Measurements from ENCODE around the gene SGIP1.

GRCh38 chr1:66767626-66768025, 233.7 kb downstream of the SGIP1 start:
- TF ChIP-seq EZH2 (IDR thresholded peaks at IDR 0.05) = no peak
- no peak for TF ChIP-seq POLR2AphosphoS5 (IDR thresholded peaks at IDR 0.05; ENCODE audit: borderline replicate concordance, low read depth, low read length)
- TF ChIP-seq FOXP2 (optimal IDR thresholded peaks at IDR 0.05; ENCODE audit: control extremely low read depth, extremely low read length, insufficient read depth) = no peak

Data from SK-N-MC (cell line).